ENCODE results near the gene ZC3H12D.

DNA sequence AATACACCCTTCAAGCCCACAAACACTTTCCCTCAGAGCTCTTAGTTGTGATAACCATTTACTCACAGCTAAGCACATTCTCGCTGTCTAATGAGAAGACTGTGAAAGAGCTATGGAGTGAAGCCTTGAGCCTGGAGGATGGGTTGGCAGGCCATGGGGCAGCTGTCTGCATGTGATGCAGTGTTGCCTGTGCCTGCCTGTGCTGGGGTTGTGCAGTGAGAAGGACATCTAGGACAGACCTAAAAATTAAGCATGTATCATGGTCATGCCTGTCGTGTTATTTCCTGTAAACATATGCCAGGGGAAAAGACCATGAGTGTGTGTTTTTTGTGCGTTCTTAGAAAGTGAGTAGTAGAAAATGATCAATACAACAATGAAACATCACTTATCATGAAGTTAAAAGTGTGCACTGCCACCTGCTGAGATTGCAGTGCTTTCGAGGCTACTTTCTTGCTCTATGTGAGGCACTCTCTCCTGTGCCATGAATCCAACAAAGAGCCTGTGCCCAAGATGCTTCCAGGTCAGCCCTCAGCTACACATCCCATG lies 8.1 kb upstream of the ZC3H12D start:
- TF ChIP-seq, protein P1, sequence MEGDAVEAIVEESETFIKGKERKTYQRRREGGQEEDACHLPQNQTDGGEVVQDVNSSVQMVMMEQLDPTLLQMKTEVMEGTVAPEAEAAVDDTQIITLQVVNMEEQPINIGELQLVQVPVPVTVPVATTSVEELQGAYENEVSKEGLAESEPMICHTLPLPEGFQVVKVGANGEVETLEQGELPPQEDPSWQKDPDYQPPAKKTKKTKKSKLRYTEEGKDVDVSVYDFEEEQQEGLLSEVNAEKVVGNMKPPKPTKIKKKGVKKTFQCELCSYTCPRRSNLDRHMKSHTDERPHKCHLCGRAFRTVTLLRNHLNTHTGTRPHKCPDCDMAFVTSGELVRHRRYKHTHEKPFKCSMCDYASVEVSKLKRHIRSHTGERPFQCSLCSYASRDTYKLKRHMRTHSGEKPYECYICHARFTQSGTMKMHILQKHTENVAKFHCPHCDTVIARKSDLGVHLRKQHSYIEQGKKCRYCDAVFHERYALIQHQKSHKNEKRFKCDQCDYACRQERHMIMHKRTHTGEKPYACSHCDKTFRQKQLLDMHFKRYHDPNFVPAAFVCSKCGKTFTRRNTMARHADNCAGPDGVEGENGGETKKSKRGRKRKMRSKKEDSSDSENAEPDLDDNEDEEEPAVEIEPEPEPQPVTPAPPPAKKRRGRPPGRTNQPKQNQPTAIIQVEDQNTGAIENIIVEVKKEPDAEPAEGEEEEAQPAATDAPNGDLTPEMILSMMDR (conservative IDR thresholded peaks at IDR 0.05): no peak
- no peak for TF ChIP-seq ZFX (IDR thresholded peaks at IDR 0.05)

All from C4-2B (cell line).